ENCODE results near the gene BORCS8. TPM values are rescaled to one million over a fixed set of nuclear protein-coding genes. Genes with fewer than 3 reads are reported as not detected.

BORCS8 gene
- polyA plus RNA-seq, 1 of the 3 experiments (the other 2 are of a cell fraction) = 36.4 TPM

- TF ChIP-seq YY1 (IDR thresholded peaks at IDR 0.05; ENCODE audit: low read depth) (no peak), FOXM1 (IDR thresholded peaks at IDR 0.05; ENCODE audit: low read depth) (no peak), TCF12 (IDR thresholded peaks at IDR 0.05) (no peak), CHD2 (IDR thresholded peaks at IDR 0.05; ENCODE audit: low read length, partially characterized antibody) (no peak)
Measured at GRCh38 chr19:19134687-19135158, 57.2 kb downstream of the BORCS8 start (continued).

- Histone ChIP-seq H3K9me3 (no peaks in the 10 kb centered on the region), H3K4me3 (ENCODE audit: low read depth in 2 of 2, low read length in 1 of 2) (no peak overlapping the region), H3K27ac (ENCODE audit: low read depth in 2 of 2, low read length in 1 of 2) (no peak overlapping the region), H3K27me3 (ENCODE audit: insufficient read depth) (no peaks in the 10 kb centered on the region), H4K20me1 (ENCODE audit: insufficient read depth) (no peaks in the 10 kb centered on the region), H3F3A (replicated peaks; ENCODE audit: insufficient read depth) (no peaks in the 10 kb centered on the region), H3K79me2 (ENCODE audit: insufficient read depth) (peaks cover 8% of the 10 kb centered on the region; the same call in 1 of the 2 replicates), H3K9me2 (no peaks in the 10 kb centered on the region), H2AFZ (ENCODE audit: low read depth) (no peak overlapping the region), H3K36me3 (replicated peaks in 1 of 2; ENCODE audit: control insufficient read depth in 1 of 2, insufficient read depth in 2 of 2, low read length in 1 of 2) (no peaks in the 10 kb centered on the region), H3K4me1 (ENCODE audit: control insufficient read depth in 1 of 2, insufficient read depth in 2 of 2, low read depth in 1 of 2, low read length in 1 of 2) (peaks cover 0 to 8% of the 10 kb centered on the region in 2 experiments; a peak in 1 of 4 replicates), H3K4me2 (no peak overlapping the region), H3K9ac (no peak overlapping the region)
- DNase-seq = no peak
- TF ChIP-seq RXRA (IDR thresholded peaks at IDR 0.05; ENCODE audit: borderline replicate concordance, low read depth) = no peak
- no peak for TF ChIP-seq NRF1 (IDR thresholded peaks at IDR 0.05; ENCODE audit: low read depth, low read length)
- TF ChIP-seq SIN3A (IDR thresholded peaks at IDR 0.05; ENCODE audit: borderline replicate concordance, low read depth, low read length) = no peak
- TF ChIP-seq PBX3 (IDR thresholded peaks at IDR 0.05) = no peak
- TF ChIP-seq NFIC (IDR thresholded peaks at IDR 0.05; ENCODE audit: borderline replicate concordance) = no peak
- no peak for TF ChIP-seq CTCF (IDR thresholded peaks at IDR 0.05)
- no peak for TF ChIP-seq USF1 (IDR thresholded peaks at IDR 0.05; ENCODE audit: borderline replicate concordance, low read depth)
- TF ChIP-seq GABPA (IDR thresholded peaks at IDR 0.05; ENCODE audit: low read depth) = no peak
- ChIA-PET CTCF (interaction anchor here (0.6 to 1.7 kb wide), 5 partner anchors 12 to 238 kb away, joined by 3 to 8 read pairs (median 3); partner anchors contain the start of gene CERS1), POLR2A (no interaction called here)
- 94% methylated on average over 6 of the region's 6 CpGs for WGBS (ENCODE audit: low lambda C conversion rate)
Measured at GRCh38 chr19:19133985-19134384, 58.0 kb downstream of the BORCS8 start.

- Histone ChIP-seq H3K4me2 (no peak overlapping the region), H3K9me2 (no peaks in the 10 kb centered on the region), H3K4me1 (ENCODE audit: control insufficient read depth in 1 of 2, insufficient read depth in 2 of 2, low read depth in 1 of 2, low read length in 1 of 2) (peaks cover 0 to 8% of the 10 kb centered on the region in 2 experiments; a peak in 1 of 4 replicates), H3K27ac (ENCODE audit: low read depth in 2 of 2, low read length in 1 of 2) (no peak overlapping the region), H3K27me3 (ENCODE audit: insufficient read depth) (no peaks in the 10 kb centered on the region), H3K9me3 (no peaks in the 10 kb centered on the region), H3K4me3 (ENCODE audit: low read depth in 2 of 2, low read length in 1 of 2) (no peak overlapping the region), H3K9ac (no peak overlapping the region), H4K20me1 (ENCODE audit: insufficient read depth) (no peaks in the 10 kb centered on the region), H3K79me2 (ENCODE audit: insufficient read depth) (peaks cover 6% of the 10 kb centered on the region; the same call in 1 of the 2 replicates), H2AFZ (ENCODE audit: low read depth) (no peak overlapping the region), H3K36me3 (replicated peaks in 1 of 2; ENCODE audit: control insufficient read depth in 1 of 2, insufficient read depth in 2 of 2, low read length in 1 of 2) (peaks cover 0 to 5% of the 10 kb centered on the region in 2 experiments), H3F3A (replicated peaks; ENCODE audit: insufficient read depth) (no peaks in the 10 kb centered on the region)
- DNase-seq = no peak
- WGBS (ENCODE audit: low lambda C conversion rate) = 95% methylated on average over 7 of the region's 12 CpGs
- ChIA-PET POLR2A (no interaction called here), CTCF (interaction anchor here (0.7 to 1.7 kb wide), 4 partner anchors 13 to 43 kb away, joined by 3 to 8 read pairs (median 4); no protein-coding TSS in a partner anchor)
- no peak for TF ChIP-seq MXI1 (IDR thresholded peaks at IDR 0.05; ENCODE audit: low read depth, low read length)
- no peak for TF ChIP-seq PBX3 (IDR thresholded peaks at IDR 0.05)
- TF ChIP-seq POLR2AphosphoS5 (IDR thresholded peaks at IDR 0.05; ENCODE audit: low read depth, low read length) = no peak
- TF ChIP-seq USF2 (IDR thresholded peaks at IDR 0.05; ENCODE audit: borderline replicate concordance, low read depth, low read length) = no peak
- no peak for TF ChIP-seq ZBTB33 (IDR thresholded peaks at IDR 0.05; ENCODE audit: borderline replicate concordance, low read depth)
- no peak for TF ChIP-seq YY1 (IDR thresholded peaks at IDR 0.05; ENCODE audit: low read depth)
- no peak for TF ChIP-seq EP300 (IDR thresholded peaks at IDR 0.05; ENCODE audit: borderline replicate concordance in 1 of 2, low read depth in 1 of 2, low read length in 1 of 2)
Measured at GRCh38 chr19:19132912-19133311, 59.0 kb downstream of the BORCS8 start.
